ENCODE measurements around the gene TBC1D7.

The TBC1D7 gene

DNA sequence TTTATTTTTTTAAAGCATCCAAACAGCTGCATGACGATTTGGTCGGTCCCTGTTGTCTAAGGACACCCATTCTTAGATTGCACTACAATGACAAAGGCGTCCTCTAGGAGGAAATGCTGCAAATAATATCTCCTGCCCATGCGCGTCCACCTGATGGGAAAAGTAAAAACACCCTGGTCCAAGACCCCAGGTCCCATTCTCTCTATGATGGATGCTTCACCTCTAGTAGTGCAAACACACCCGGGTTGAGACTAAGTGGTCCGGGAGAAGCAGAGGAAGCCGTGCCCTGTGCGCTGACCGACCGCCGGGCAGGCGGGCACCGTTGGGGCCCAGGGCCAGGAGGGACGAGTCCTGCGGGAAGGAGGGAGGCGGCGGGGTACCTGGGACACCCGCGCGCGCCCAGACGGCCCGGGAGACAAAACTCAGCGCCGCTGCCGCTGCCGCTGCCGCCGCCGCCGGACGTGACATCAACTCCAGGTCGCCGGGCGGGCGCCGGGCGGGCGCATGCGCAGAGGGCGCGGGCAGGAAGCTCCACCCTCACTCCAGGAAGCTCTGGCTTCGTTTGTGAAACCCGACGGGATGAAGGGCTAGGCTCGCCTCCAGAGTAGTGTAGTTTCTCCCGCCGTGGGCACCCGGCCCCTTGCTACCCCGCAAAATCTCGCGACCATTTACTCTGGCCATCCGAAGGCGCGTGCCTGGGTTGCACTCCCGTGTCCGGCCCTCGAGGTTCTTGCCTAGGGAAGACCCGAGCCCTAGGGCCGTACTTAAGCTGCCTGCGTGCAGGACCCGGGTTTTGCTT is at the start of gene TBC1D7:
Gene TBC1D7, minus strand, starts transcription at position 462 of the 799 bp plus-strand sequence. CDS start 1,639 bp downstream, outside the sequence.
- DNase-seq (ENCODE audit: low spot score) = peak; percentile 94

DNA sequence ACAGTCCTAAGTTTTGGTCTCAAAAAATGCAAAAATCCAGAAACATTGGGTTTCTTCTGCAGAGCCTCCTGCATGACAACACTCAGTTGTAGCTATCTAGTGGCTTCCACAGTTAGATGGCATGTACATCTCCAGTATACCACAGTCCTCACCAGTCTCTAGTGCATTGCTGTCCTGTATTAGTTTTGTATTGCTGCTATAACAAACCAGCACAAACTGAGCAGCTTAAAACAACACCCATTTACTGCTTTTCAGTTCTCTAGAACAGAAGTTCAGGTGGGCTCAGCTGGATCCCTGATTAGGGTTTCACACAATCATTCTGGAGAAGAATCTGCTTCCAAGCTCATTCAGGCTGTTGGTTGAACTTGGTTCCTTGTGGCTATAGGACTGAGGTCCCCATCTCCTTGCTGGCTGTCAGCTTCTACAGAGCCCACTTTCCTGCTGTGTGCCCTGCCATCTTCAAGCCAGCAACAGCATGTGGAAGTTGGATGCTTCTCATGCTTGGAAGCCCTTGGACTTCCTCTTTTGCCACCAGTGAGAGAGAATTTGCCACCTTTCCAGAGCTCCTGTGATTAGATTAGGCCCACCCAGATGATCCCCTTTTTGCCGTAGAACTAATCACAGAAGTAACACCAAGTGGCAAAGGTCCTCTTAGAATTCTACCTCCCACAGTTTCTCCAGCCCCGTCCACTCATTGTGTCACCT is 48.9 kb upstream of the TBC1D7 start:
- no peak for DNase-seq (ENCODE audit: low spot score)

DNA sequence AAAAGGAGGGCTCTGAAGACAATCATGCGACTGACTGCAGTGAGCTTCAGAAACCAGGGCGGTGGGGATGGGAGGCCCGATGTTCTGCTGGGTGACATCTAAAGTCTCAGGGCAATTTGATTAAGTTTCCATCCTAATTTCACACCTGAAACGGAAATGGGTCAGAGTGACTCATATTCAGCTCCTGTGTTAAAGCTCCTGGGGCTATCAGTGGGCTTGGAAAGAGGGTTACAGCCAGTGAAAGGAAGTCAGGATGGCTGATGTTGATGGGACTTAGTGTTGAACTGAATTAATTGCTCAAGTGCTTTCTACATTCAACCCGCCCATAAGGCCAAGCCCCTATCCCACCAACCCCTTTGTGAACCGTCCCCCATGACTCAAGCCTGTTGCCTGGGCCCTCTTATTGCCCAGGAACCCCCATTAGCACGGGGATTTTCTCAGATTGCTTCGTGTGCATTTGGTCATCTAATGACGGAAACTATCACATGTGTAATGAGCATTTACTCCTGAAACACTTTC is 47.1 kb upstream of the TBC1D7 start:
- DNase-seq (ENCODE audit: low spot score) = no peak

DNA sequence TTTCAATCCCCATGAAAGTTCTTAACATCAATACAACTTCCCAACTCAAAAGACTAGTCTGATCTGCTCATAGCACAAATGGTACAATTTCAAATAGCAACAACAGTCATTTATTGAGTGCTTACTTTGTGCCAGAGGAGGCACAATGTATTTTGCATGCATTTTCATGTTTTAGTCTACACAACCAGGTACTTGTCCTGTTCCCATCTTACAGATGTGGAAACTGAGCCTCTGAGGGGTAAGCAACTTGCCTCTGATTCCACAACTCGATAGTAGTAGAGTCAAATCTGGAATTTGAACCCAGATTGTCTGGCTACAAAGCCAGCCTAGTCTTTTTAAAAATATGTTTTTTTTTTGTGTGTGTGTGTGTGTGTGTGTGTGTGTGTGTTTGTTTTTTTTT is 45.6 kb upstream of the TBC1D7 start:
- DNase-seq (ENCODE audit: low spot score) = no peak

DNA sequence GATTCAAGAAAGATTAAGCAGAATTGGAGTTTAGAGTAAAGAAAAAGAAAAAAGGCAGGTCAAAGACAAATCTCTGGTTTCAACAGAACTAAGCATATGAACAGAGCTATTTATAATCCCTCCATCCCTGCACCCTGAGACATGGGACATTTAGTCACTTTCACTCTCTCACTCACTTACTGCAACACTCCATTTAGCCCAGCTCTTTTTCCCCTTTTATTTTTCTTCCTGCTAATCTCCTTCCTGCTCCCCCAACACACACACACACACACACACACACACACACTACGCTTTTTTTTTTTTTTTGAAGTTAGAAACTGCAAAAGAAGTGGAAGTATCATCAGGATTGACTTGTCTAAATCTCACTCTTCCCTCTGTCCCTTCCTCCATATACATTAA is 45.1 kb upstream of the TBC1D7 start:
- no peak for DNase-seq (ENCODE audit: low spot score)

DNA sequence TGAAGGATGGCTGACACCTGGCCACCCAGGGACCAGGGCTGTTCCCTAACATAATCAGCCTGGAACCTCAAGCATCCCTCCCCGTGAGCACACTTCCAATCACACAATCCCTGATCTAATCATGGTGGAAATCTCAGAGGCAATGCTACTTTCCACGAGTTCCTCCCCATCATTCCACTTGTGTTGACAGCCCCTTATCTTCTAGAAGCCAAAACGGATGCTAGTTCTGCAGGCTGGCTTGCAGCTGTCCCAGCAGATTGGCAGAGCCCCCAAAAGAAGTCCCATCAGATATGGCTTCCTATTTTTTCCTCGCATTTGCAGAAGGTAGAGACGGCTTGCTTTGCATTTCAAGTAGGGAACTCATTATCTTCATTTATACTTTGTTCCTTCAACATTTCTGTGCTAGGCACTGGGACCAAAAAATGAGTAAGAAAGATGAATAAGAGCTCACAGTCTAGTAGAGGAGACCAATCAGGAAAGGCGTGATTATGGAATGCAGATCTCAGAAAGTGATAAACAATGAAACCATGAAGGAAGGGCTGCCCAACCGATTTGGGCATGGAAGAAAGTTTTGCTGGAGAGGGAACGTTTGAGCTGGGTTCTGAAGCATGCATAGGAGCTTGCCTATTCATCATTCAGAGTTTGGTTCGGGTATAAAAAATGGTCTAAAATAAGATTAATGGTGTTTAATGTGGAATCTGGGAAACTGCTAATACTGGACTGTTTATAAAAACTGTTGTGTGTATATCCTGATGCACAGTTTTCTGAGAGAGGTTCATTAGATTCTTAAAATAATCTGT is 44.6 kb upstream of the TBC1D7 start:
- DNase-seq (ENCODE audit: low spot score) = no peak

DNA sequence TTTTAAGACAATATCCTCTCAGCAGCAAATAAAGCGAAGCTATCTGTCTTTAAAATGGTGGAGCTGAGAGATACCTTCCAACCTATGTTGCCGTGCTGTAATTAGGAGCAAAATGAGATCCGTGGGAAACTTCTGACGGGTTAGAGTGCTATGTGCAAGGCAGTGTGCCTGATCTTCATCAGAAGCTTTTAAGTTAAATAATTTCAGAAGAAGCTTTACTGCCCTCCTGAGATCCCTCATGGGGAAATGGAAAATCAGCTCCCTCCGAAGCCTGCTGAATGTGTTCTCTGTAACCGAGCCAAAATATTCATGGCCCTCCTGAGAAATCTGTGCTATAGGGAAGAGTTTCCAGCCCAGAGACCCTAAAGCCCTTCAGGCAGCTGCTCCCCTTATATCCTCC is 43.7 kb upstream of the TBC1D7 start:
- no peak for DNase-seq (ENCODE audit: low spot score)

DNA sequence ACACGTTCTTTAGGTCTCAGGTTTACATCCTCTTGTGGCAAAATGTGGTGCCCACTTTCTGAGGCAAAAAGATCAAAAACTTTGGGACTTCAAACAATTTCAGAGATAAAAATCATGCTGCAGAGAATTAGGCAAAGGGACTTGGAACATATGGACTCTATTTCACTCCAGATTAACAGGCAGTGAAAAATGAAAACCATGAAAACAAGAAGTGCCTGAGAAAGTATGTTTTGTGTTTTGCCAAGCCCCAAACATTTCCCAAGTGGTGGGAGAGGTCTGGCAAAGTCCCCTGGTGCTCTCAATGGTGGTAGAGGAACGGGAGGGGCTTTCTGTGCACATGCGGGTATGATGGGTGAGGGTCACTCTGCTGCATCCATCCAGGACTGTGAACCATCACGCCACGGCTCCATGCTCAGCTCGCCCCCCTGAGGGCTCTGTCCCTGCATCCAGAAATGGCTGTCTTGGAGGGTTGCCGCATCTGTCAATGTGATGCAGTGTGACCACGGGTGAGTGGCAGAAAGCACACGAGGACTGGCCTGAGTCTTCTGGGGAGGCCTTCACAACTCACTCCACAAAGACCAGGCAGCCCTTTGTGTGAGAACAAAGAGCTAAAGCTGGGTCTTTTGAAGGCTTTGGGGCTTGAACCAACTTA is 43.2 kb upstream of the TBC1D7 start:
- no peak for DNase-seq (ENCODE audit: low spot score)

DNA sequence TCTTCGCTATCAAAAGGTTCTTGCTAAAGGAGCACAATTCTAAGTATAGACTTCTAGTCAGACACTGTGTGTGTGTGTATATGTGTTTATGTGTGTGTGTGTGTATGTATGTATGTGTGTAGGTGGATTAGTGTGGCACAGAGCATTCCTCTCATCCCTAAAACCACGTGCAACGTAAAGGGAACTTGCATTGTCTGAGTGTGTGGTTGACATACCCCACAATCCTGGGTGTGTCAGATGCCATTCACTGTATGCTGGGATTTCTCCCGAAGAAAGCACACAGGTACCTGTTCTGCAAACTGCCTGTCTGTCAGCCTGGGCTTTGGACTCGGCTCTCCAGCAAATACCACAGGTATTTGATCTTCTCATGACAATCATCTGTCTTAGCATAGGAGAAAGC is 42.3 kb upstream of the TBC1D7 start:
- DNase-seq (ENCODE audit: low spot score) = no peak

DNA sequence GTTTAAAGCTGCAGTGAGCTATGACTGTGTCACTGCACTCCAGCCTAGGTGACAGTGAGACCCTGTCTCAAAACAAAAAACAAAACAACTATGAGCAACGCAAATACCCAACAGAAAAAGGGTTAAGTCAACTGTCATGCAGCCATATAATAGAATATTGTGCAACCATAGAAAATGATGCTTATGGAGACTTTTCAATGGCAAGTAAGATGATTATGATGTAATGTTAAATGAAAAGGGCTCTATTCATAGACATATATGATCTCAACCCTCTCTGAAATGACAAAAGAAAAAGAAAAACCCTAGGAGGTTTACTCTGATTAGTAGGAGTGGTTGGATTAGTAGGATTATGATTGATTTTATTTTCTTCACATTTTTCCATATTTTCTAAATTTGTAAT is 41.3 kb upstream of the TBC1D7 start:
- no peak for DNase-seq (ENCODE audit: low spot score)

DNA sequence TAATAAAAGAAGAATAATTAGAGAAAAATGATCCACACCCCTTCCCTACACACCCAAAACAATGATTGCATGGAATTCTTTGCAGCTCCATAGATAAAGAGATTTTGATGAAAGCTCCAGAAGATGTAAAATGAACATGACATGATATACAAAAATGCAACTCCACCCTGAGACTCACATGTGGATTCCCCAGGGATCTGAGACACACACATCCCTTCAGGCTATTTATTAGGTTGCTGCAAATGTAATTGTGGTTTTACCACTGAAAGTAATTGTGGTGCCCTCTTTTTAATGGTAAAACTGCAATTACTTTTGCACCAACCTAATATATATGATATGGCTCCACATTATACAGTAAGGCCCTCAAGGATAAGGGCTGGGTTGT is 40.4 kb upstream of the TBC1D7 start:
- no peak for DNase-seq (ENCODE audit: low spot score)

DNA sequence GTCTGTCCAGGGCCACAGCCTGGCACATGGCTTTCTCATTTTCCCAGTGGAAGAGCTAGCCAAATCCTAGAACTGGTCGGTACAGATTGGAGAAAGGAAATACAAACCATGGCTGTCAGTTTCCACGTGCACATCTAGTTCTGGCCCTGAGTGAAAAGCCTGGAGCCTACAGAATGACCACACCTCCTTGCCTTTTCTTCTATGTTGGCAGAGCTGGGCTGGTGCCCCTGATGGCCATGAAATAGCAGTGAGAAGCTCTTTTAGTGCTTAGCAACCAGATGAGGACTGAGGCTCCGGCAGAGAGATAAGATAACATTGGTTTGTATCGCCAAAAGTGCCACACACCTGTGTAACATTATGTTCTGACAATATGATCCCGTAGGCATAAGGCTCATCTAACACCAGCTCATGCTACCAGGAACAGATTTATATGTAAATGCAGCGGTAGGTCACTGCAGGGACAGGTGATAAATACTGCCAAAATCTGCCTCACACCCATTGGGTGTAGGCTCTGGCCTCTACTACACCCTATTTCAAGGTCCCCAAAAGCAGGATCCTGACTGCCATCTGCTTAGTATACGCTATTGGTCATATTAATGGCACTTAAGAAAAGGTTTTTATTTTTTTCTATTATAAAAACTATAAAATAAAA is 39.9 kb upstream of the TBC1D7 start:
- no peak for DNase-seq (ENCODE audit: low spot score)

DNA sequence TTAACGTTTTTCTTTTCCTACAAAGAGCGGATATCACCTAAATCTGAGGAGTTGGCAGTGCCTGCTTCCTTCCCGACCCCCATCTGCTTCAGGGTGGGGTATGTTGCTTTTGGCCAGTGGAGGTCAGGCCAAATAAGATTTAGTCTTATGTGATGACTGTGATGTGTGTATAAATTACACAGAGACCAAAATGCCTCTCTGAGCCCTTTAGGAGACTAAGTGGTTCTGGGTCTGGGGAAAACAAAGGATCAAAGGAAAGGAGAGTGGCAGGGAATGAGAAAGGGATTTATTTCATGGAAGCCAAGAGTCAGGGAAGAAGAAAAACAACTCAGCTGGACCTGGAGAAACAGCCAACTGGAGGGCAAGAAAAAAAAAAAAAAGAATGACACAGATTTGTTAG is 39.1 kb upstream of the TBC1D7 start:
- DNase-seq (ENCODE audit: low spot score) = no peak

DNA sequence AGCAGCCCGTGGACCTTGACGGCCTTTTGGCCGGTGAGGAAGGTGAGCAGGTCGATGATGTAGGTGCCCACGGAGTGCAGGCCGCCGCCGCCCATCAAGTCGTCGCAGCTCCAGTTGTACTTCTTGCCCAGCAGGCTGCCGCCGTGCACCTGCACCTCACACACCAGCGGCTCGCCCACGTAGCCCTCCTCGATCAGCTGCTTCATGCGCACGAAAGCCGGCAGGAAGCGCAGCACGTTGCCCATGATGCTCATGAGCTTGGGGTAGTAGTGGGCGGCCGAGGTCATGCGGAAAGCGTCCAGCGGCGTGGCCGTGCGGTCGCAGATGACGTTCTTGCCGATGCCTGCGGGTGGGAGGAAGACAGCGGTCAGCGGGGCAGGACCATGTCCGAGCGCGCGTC is 37.0 kb upstream of the TBC1D7 start:
- DNase-seq (ENCODE audit: low spot score) = no peak

DNA sequence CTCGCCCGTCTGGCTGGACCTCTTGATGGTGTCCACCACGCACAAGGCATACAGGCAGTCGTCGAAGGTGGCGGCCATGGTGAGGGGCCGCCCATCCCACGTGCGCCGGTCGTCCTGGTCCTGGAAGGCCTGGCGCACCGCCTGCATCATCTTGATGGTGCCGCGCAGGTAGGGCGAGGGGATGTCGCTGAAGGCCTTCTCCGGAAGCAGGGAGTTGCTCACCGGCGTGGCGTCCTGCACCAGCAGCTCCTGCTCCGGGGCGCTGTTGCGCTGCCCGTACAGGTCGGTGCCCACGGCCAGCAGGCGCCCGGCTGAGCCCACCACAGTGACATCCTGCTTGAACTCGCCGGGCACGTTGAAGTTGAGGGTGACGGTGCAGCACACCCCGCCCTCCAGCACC is 36.5 kb upstream of the TBC1D7 start:
- no peak for DNase-seq (ENCODE audit: low spot score)

DNA sequence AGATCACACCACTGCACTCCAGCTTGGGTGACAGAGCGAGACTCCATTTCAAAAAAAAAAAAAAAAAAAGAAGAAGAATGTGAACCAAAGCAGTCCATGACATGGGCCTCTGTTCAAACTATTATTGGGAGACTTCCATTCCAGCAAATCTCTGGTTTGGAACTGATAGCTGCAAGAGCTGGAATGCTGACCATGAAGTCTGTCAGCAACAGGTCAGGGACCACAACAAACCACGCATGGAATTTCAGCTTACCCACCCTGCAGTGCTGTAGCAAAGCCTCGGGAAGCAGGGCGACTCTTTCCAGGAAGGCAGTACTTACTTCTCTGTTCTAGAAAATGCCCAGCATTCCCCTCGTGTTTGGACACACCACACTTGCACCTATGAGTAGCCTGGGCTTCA is 34.1 kb upstream of the TBC1D7 start:
- no peak for DNase-seq (ENCODE audit: low spot score)

DNA sequence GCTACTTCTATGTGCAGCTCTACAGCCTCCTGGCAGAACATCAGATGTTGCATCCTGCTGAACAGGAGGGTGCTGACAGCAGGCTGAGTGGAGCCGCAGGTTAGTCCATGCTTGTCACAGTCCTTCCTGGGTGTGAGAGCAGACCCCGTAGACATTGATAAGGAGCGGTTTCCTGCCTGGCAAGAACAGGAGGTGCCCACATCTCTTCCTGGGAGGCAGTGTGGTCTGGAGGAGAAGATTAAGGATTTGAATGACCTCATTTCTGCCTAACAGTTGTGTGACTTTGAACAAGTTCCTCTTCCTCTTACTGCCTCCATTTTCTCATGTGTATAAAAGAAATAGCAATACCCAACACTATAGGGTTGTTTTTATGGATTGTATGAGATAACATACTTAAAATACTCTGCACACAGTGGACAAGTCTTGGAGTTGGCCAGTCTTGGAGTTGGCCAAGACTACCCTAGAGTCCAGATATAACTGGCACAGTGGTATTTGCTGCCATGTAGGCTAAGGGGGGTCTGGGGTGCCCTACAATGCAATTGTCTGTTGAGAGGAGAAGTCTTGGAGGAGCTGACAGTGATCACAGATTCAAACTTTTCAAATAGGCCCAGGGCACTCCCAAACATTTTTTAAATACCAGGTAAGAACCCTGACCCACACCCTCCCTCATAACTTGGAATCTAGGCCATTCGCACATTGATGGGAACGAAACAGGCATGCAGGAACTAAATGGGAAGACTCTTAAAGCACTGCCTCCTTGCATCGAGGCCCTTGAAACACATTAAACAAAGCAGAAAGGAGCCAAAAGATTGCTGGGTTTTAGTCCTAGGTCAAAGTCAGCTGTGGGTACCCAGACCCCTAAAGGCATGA is 32.6 kb upstream of the TBC1D7 start:
- no peak for DNase-seq (ENCODE audit: low spot score)

DNA sequence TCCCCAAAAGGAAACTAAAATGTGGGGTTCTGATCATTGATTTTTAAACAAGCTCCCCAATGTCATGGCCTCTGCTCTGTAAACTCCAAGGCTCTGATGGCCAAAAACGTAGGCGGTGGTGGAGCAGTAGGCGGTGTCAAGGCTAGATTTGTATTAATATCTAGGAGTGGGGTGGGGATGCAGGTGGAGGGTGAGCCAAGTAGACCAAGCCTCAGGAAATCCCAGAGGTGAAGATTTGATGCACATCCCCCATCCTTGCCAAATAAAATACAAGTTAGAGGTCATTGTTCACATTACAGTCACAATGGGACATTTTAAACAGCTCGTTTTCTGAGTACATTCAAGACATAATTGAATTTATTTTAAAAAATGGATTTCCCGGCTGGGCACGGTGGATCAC is 30.9 kb upstream of the TBC1D7 start:
- DNase-seq (ENCODE audit: low spot score) = no peak

DNA sequence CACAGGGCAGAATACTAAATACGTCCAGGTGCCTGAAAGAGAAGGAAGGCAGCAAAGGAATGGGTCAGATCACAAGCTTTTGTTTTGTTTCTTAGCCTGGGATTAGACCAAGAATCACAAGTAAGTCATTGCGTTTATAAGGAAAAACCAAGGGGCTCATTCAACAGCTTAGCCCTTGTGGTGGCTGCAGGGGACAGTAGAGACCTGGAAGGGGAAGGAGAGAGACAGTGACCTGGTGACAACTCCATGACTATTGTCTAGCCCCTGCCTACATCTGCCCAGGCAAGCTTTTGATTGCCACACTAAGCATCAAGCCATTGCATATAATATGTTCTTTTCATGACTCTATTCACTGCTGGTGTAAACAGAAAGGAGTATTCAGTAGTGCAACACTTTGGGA is 30.2 kb upstream of the TBC1D7 start:
- no peak for DNase-seq (ENCODE audit: low spot score)

DNA sequence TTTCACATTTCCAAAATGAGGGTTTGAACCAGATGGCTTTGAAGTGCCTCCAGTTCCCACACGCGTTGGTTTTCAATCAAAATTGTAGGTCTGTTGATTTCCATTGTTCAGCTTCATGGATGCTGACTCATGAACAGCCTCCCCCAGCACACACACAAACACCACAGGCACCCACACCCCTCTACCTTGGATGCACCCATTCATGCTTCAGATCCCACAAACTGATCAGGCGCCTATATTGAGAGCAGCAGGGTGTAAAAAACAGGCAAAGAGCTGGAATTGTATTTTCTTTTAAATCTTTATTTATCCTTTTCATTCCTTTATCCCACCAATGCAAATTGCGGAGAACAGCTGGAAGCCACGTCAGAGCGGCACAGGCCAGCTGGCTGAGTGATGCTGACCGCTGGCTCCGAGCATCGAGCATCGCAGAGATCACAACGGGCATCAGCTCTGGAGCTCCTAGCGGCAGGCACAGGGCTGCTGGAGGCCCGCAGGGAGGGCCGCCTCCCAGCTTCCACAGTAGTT is 29.3 kb upstream of the TBC1D7 start:
- DNase-seq (ENCODE audit: low spot score) = no peak

All from germinal center (tissue), 1 donor.